Heart left ventricle (tissue), 16 donors: ENCODE data around the gene WDR89. TPM values are rescaled to one million over a fixed set of nuclear protein-coding genes. Genes with fewer than 3 reads are reported as not detected.

Experiments used
- ATAC-seq, 4 donors: fragments of 200-7000 bp; cut with Tn5 transposase; one replicate each; pipeline ENCODE4 v1.9.1; 2020 to 2022; ENCODE audit warnings: moderate library complexity in 4 of 4, mild to moderate bottlenecking in 3 of 4, moderate number of reproducible peaks in 1 of 4
- DNase-seq, 5 donors: peaks; one replicate each; pipeline ENCODE4 v3.0.0-alpha.2; 2020
- H3K27ac ChIP-seq, 12 donors: fragments of 200-600 bp; sonication (generic) in 4 of 12; one replicate each; pipeline versions ENCODE4 v1.5.0 to v1.8.0; 2016 to 2022; ENCODE audit warnings: mild to moderate bottlenecking in 2 of 12
- H3K27me3 ChIP-seq, 9 donors: fragments of 200-600 bp; sonication (generic) in 2 of 9; one replicate each; pipeline versions ENCODE4 v1.5.1 to v1.8.0; 2016 to 2022; ENCODE audit warnings: mild to moderate bottlenecking in 3 of 9
- H3K36me3 ChIP-seq, 9 donors: fragments of 200-600 bp; sonication (generic) in 2 of 9; one replicate each; pipeline versions ENCODE4 v1.5.0 to v1.8.0; 2018 to 2022; ENCODE audit warnings: mild to moderate bottlenecking in 2 of 9
- H3K4me1 ChIP-seq, 12 donors: fragments of 200-600 bp; sonication (generic) in 4 of 12; one replicate each; pipeline versions ENCODE4 v1.5.0 to v1.8.0; 2016 to 2022; ENCODE audit warnings: mild to moderate bottlenecking in 3 of 12
- H3K4me3 ChIP-seq, 12 donors: fragments of 200-600 bp; sonication (generic) in 4 of 12; one replicate each; pipeline versions ENCODE4 v1.5.0 to v1.8.0; 2017 to 2022; ENCODE audit warnings: mild to moderate bottlenecking in 9 of 12, moderate library complexity in 4 of 12
- H3K9me3 ChIP-seq, 12 donors: fragments of 200-600 bp; sonication (generic) in 4 of 12; one replicate each; pipeline versions ENCODE4 v1.5.0 to v1.8.0; 2016 to 2022; ENCODE audit warnings: mild to moderate bottlenecking in 1 of 12
- CTCF ChIP-seq, 12 donors: fragments of 200-600 bp; sonication (generic) in 4 of 12; IDR thresholded peaks; one replicate each; pipeline versions ENCODE4 v1.5.0 to v1.8.0; 2018 to 2022; ENCODE audit warnings: antibody characterized with exemption in 12 of 12, mild to moderate bottlenecking in 5 of 12
- POLR2A ChIP-seq, 2 donors: fragments of 450-650 bp; IDR thresholded peaks; one replicate each; pipeline ENCODE4 v1.6.1; 2017; ENCODE audit warnings: antibody characterized with exemption in 2 of 2, mild to moderate bottlenecking in 2 of 2, moderate library complexity in 2 of 2
- WGBS, 4 donors: extraction: QIAGEN DNeasy Blood & Tissue Kit in 2 of 4; methylation state at CpG; one replicate each; pipeline versions ENCODE4 v1.1.5 to v1.1.7; 2013 to 2018; 5-methylcytosine and 5-hydroxymethylcytosine counted together
- intact Hi-C, 10 donors: fragments of 100-400 bp; cut with DNase I; formaldehyde crosslinking; loops; one replicate each; pipeline versions ENCODE4 v1.11.1 to v1.14.2; 2022
- polyA plus RNA-seq, 2 donors: library from polyadenylated mRNA; stranded (reverse); fragments of 200-250 nt; gene quantifications; one replicate each; pipeline ENCODE4 v1.2.3, GENCODE V29; 2013
- total RNA-seq, 9 donors: library from RNA; depleted of rRNA in 2 of 9; stranded (reverse); fragments of >200 nt in 2 of 9; fragmentation: NEBNext Ultra II Directional in 3 of 9; extraction: Animal tissue kit (Norgen Biotek cat#: 25700) in 3 of 9; gene quantifications; one replicate each; pipeline versions ENCODE4 v1.1.0 to v1.2.4, GENCODE V29; 2016 to 2023
- donor health status: ischemic (EF 13 %, LVEDD 7.1; RV severe dilation, severe dysfunction).
- donor health status: healthy with polysubstance abuse.
- donor health status: DM: no; HTN: yes; CAD: no.
- donor health status: DM: no; HTN: no; CAD: no.
- donor health status: ischemic (EF 25% LVEDD 6.9; RV normal size, moderate dysfunction).
- donor health status: ischemic (EF 25% LVEDD 5.7; RV mildly dilated, moderate dysfunction).
- donor health status: healthy.
- donor health status: DM: yes; HTN: yes; CAD: no.
- donor health status: ischemic (EF 35%, LVEDD 5.7; RV mildly dilated, moderate dysfunction).
- donor health status: nonischemic (EF 11% LVEDD 7.7; RV severe dilation, severe dysfunction).
- donor health status: DM: yes; HTN: yes; CAD: no.
- donor health status: PGD.
- donor health status: ischemic (EF 29% LVEDD 5.4; RV normal size, mild dysfunction).
- donor health status: nonischemic (EF 23%, LVEDD 6.1; RV moderate dilation, normal function).

Gene WDR89
- total and polyA plus RNA-seq, 11 donors = 3.1 to 7.6 (median 6.3) TPM

- H3K4me1 ChIP-seq = peaks cover 0 to 25% (median 0%) of the 10 kb centered on the region in 12 donors
- WGBS, 4 donors = 95 to 97% (median 96%) methylated on average over 5 of the region's 5 CpGs
- intact Hi-C loops = no loop called here
- ATAC-seq = no peak
- H3K27me3 ChIP-seq = no peaks in the 10 kb centered on the region
- H3K4me3 ChIP-seq = no peak overlapping the region
- TF ChIP-seq CTCF (IDR thresholded peaks at IDR 0.05) (no peak), POLR2A (IDR thresholded peaks at IDR 0.05) (no peak)
- no peaks in the 10 kb centered on the region for H3K9me3 ChIP-seq
- H3K36me3 ChIP-seq = peaks cover 0 to 12% (median 1%) of the 10 kb centered on the region in 9 donors
- DNase-seq = no peak
- peak overlapping the region in 1 of 12 donors; percentile 46 for H3K27ac ChIP-seq
These were observed 25.7 kb downstream of the WDR89 start for GRCh38 chr14:63616015-63616414.

GRCh38 chr14:63614679-63615363 is 26.9 kb downstream of the WDR89 start:
- H3K4me3 ChIP-seq = no peak overlapping the region
- H3K9me3 ChIP-seq = no peaks in the 10 kb centered on the region
- WGBS, 4 donors = 39 to 48% (median 45%) methylated on average over 4 of the region's 4 CpGs
- intact Hi-C loops = no loop called here
- DNase-seq (no peak), ATAC-seq (peak in 1 of 4 donors; percentile 50)
- TF ChIP-seq CTCF (IDR thresholded peaks at IDR 0.05) = no peak
- TF ChIP-seq POLR2A (IDR thresholded peaks at IDR 0.05) = no peak
- peak overlapping the region in 1 of 12 donors; percentile 46 for H3K27ac ChIP-seq
- no peaks in the 10 kb centered on the region for H3K27me3 ChIP-seq
- peaks cover 0 to 4% (median 0%) of the 10 kb centered on the region in 9 donors for H3K36me3 ChIP-seq
- peaks cover 0 to 25% (median 0%) of the 10 kb centered on the region in 12 donors for H3K4me1 ChIP-seq

GRCh38 chr14:63611078-63611477 is 30.6 kb downstream of the WDR89 start:
- Histone ChIP-seq H3K27ac (no peak overlapping the region), H3K4me3 (no peak overlapping the region), H3K27me3 (no peaks in the 10 kb centered on the region), H3K9me3 (no peaks in the 10 kb centered on the region), H3K4me1 (peaks cover 0 to 19% (median 0%) of the 10 kb centered on the region in 12 donors), H3K36me3 (peaks cover 0 to 4% (median 0%) of the 10 kb centered on the region in 9 donors)
- no peak for ATAC-seq
- intact Hi-C loops = no loop called here
- 89 to 98% (median 97%) methylated on average over 7 of the region's 7 CpGs for WGBS, 4 donors
- no peak for TF ChIP-seq CTCF (IDR thresholded peaks at IDR 0.05)
- no peak for TF ChIP-seq POLR2A (IDR thresholded peaks at IDR 0.05)
- no peak for DNase-seq

GRCh38 chr14:63605041-63605532 is 36.6 kb downstream of the WDR89 start:
- WGBS, 4 donors = 92 to 96% (median 95%) methylated on average over 10 of the region's 10 CpGs
- H3K4me3 ChIP-seq = no peak overlapping the region
- no peaks in the 10 kb centered on the region for H3K27me3 ChIP-seq
- H3K36me3 ChIP-seq = peaks cover 0 to 9% (median 0%) of the 10 kb centered on the region in 9 donors
- H3K9me3 ChIP-seq = no peaks in the 10 kb centered on the region
- ATAC-seq = no peak
- intact Hi-C loops = no loop called here
- no peak for DNase-seq
- TF ChIP-seq POLR2A (IDR thresholded peaks at IDR 0.05) = no peak
- H3K27ac ChIP-seq = no peak overlapping the region
- no peaks in the 10 kb centered on the region for H3K4me1 ChIP-seq
